Thyroid gland (tissue), 4 donors: ENCODE results near the gene DEF6. TPM values are rescaled to one million over a fixed set of nuclear protein-coding genes. Genes with fewer than 3 reads are reported as not detected.

Experiments used
- DNase-seq, 2 donors: peaks; one replicate each; pipeline ENCODE4 v3.0.0-alpha.2; 2019
- H3K27ac ChIP-seq, 3 donors: fragments of 200-600 bp; sonication (generic); 1 replicate in 2 of 3; 2 replicates in 1 of 3; pipeline ENCODE4 v1.5.1; 2016 to 2019; ENCODE audit warnings: mild to moderate bottlenecking in 1 of 3, moderate library complexity in 1 of 3
- H3K27me3 ChIP-seq: fragments of 200-600 bp; sonication (generic); one replicate; pipeline ENCODE4 v1.5.1; 2019
- H3K36me3 ChIP-seq, 2 donors: fragments of 200-600 bp; sonication (generic); one replicate each; pipeline ENCODE4 v1.5.1; 2016 to 2019
- H3K4me1 ChIP-seq, 2 donors: fragments of 200-600 bp; sonication (generic); one replicate each; pipeline ENCODE4 v1.5.1; 2017 to 2019
- H3K4me3 ChIP-seq, 3 donors: fragments of 200-600 bp; sonication (generic); replicated peaks in 1 of 3; 1 replicate in 2 of 3; 2 replicates in 1 of 3; pipeline ENCODE4 v1.5.1; 2016; ENCODE audit warnings: mild to moderate bottlenecking in 1 of 3
- H3K9me3 ChIP-seq: fragments of 200-600 bp; sonication (generic); one replicate; pipeline ENCODE4 v1.5.1; 2017
- CTCF ChIP-seq, 6 experiments: fragments of 200-600 bp in 3 of 6; fragments of 450-650 bp in 3 of 6; sonication (generic) in 3 of 6; IDR thresholded peaks; one replicate each; pipeline ENCODE4 v1.5.1; 2016 to 2019; ENCODE audit warnings: antibody characterized with exemption in 6 of 6, mild to moderate bottlenecking in 2 of 6, inconsistent platforms in 1 of 6, moderate library complexity in 1 of 6
- POLR2A ChIP-seq, 2 donors: fragments of 450-650 bp; IDR thresholded peaks; one replicate each; pipeline ENCODE4 v1.6.1; 2017; ENCODE audit warnings: antibody characterized with exemption in 2 of 2, mild to moderate bottlenecking in 2 of 2, moderate library complexity in 1 of 2
- WGBS, 2 donors: methylation state at CpG; one replicate each; pipeline ENCODE4 v1.1.5; 2017; 5-methylcytosine and 5-hydroxymethylcytosine counted together
- intact Hi-C: fragments of 100-400 bp; cut with DNase I; formaldehyde crosslinking; loops from one replicate; pipeline ENCODE4 v1.15.1; 2023
- total RNA-seq, 4 donors: library from RNA; depleted of rRNA; stranded (reverse); fragments of >200 nt; gene quantifications; one replicate each; pipeline ENCODE4 v1.2.3, GENCODE V29; 2016

DEF6 gene
- total RNA-seq, 4 donors from 2014 or later, result 5.2 to 9.3 (median 6.0) TPM

- no peak overlapping the region for H3K4me3 ChIP-seq
- no peak for TF ChIP-seq CTCF (IDR thresholded peaks at IDR 0.05)
- TF ChIP-seq POLR2A (IDR thresholded peaks at IDR 0.05), result no peak
- WGBS, 2 donors, result 90 to 95% methylated on average over 8 to 9 of the region's 9 CpGs
- H3K27ac ChIP-seq, result no peak overlapping the region
- H3K9me3 ChIP-seq, result no peaks in the 10 kb centered on the region
- DNase-seq, result no peak
- no peaks in the 10 kb centered on the region for H3K36me3 ChIP-seq
- no peaks in the 10 kb centered on the region for H3K4me1 ChIP-seq
- intact Hi-C loops, result no loop called here
- H3K27me3 ChIP-seq, result no peaks in the 10 kb centered on the region
Measured at GRCh38 chr6:35309611-35310264, 12.1 kb downstream of the DEF6 start.

- Histone ChIP-seq H3K27ac (no peak overlapping the region), H3K9me3 (no peaks in the 10 kb centered on the region), H3K4me1 (no peaks in the 10 kb centered on the region), H3K27me3 (no peaks in the 10 kb centered on the region), H3K4me3 (no peak overlapping the region), H3K36me3 (no peaks in the 10 kb centered on the region)
- 79 to 87% methylated on average over 6 of the region's 6 CpGs for WGBS, 2 donors
- intact Hi-C loops, result no loop called here
- no peak for DNase-seq
- no peak for TF ChIP-seq CTCF (IDR thresholded peaks at IDR 0.05)
- no peak for TF ChIP-seq POLR2A (IDR thresholded peaks at IDR 0.05)
Measured at GRCh38 chr6:35310265-35310831, 12.7 kb downstream of the DEF6 start.

GRCh38 chr6:35311390-35312075, 13.9 kb downstream of the DEF6 start:
- no peak overlapping the region for H3K4me3 ChIP-seq
- no peaks in the 10 kb centered on the region for H3K36me3 ChIP-seq
- TF ChIP-seq POLR2A (IDR thresholded peaks at IDR 0.05), result no peak
- TF ChIP-seq CTCF (IDR thresholded peaks at IDR 0.05), result no peak
- H3K27me3 ChIP-seq, result no peaks in the 10 kb centered on the region
- no peak overlapping the region for H3K27ac ChIP-seq
- no peaks in the 10 kb centered on the region for H3K4me1 ChIP-seq
- DNase-seq, result no peak
- intact Hi-C loops, result no loop called here
- H3K9me3 ChIP-seq, result no peaks in the 10 kb centered on the region
- WGBS, 2 donors, result 67 to 88% methylated on average over 6 of the region's 6 CpGs

- TF ChIP-seq POLR2A (IDR thresholded peaks at IDR 0.05) (no peak), CTCF (IDR thresholded peaks at IDR 0.05) (no peak)
- Histone ChIP-seq H3K4me3 (no peak overlapping the region), H3K27ac (no peak overlapping the region), H3K27me3 (no peaks in the 10 kb centered on the region), H3K4me1 (no peaks in the 10 kb centered on the region), H3K9me3 (no peaks in the 10 kb centered on the region), H3K36me3 (no peaks in the 10 kb centered on the region)
- 92 to 94% methylated on average over 11 to 14 of the region's 19 CpGs for WGBS, 2 donors
- no peak for DNase-seq
- intact Hi-C loops, result no loop called here
Measured at GRCh38 chr6:35312076-35312800, 14.6 kb downstream of the DEF6 start.
